ENCODE results near the gene DNM2.
"Not testable (repeated sequence)": the region's sequence is repeated elsewhere in the genome, so short reads cannot be mapped to it uniquely, and the experiment has no call there.

Gene DNM2

DNA sequence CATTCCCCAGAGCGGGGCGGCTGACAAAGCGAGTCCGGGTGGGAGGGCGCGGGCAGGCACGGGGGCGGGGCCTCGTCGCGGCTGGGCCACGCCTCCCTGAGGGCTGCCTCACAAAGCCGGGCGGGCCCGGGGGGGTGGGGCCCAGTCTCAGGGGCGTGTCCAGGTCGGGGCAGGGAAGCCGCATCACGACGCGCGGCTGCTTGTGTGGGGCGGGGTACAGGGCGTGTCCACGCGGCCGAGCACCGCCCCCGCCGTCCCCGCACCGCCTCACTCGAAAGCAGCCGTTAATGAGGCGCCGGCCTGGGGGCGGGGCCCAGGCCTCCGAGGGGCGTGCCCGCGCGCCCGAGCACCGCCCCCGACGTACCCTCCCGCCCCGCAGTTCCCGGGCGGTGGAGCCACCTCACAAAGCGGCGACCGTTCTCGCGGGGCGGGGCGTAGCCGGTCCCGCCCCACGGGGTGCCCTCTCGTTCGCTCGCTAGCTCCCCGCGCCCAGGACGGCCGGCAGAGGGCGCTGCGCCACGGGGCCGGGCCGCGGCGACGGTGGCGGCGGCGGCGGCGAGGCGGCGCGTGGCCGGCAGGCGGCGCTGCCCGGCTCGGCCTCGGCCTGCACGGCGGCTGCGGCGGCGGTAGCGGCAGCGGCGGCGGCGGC, 153.2 kb downstream of the DNM2 start, which contains the start of gene CARM1:
CARM1 (plus strand) TSS at position 599 of the 649 bp plus-strand sequence. CDS start 150 bp downstream, outside the sequence.
- DNase-seq, result peak; percentile 99

DNA sequence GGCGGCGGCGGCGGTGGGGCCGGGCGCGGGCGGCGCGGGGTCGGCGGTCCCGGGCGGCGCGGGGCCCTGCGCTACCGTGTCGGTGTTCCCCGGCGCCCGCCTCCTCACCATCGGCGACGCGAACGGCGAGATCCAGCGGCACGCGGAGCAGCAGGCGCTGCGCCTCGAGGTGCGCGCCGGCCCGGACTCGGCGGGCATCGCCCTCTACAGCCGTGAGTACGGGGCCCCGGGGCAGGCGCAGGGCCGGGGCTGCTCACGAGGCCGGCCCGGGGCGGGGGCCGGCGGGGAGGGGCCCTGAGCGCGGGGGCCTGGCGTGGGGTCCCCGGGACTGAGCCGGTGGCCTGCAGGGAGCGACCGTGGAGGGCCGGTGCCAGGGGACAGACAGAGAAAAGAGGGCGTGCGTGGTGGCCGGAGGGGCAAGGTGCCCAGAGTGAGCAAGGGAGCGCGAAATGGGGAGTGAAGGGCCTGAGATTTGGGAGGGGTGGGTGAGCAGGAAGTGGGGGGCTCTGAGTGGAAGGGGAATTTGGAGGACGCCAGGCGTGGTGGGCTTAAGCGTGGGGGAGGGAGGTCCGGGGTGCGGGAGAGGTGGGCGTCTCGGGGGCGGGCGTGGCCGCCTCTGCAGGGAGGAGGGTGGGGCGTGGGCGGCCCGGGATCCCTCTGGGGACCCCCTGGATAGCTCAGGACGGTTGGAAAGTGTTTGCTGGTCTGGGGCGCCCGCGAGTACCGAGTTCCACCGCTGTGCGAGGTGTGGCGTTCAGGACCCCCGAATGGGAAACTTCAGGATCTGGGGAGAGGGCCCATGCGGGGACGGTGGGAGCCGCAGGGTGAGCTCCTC, 154.0 kb downstream of the DNM2 start:
- no peak for DNase-seq

DNA sequence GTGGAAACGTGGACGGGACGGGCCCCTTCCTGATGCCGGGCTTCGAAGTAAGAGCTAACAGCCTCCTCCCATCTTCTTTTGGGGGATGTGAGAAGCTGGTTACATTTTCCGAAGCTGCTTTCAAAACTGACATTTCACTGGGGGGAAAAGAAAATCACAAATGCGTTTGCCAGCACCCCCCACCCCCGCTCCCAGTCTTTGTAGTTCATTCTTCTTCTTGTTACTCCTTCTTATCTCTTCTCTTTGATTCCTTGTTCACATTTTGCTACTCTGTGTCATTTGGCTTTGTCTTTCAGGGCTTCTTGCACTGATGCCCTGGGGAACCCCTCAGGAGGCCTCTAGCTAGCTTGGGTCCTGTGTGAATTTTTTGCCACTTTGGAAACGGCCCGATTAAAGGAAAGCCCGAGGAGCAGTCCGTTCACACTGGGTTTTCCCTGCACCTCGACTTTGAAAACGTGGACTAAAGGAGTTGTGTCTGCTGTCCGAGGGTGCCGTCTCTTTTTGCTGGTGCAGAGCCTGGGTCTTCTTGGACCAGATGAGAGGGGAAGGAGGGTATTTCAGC, 154.7 kb downstream of the DNM2 start:
- DNase-seq, result no peak

DNA sequence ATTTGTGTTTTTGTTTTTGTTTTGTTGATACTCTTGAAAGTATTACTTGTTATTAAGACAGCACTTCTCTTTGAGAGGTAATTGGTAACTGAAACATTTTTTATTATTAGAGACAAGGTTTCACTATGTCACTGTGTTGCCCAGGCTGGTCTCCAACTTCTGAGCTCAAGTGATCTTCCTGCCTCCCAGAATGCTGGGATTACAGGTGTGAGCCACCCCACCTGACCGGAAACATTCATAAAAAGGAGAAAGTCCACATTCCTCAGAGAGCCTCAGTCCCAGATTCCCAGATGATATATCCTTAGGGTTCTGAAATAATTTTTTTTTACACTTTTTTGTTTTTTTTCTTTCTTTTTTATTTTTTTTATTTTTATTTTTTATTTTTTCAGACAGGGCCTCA, 156.1 kb downstream of the DNM2 start:
- DNase-seq, result no peak

DNA sequence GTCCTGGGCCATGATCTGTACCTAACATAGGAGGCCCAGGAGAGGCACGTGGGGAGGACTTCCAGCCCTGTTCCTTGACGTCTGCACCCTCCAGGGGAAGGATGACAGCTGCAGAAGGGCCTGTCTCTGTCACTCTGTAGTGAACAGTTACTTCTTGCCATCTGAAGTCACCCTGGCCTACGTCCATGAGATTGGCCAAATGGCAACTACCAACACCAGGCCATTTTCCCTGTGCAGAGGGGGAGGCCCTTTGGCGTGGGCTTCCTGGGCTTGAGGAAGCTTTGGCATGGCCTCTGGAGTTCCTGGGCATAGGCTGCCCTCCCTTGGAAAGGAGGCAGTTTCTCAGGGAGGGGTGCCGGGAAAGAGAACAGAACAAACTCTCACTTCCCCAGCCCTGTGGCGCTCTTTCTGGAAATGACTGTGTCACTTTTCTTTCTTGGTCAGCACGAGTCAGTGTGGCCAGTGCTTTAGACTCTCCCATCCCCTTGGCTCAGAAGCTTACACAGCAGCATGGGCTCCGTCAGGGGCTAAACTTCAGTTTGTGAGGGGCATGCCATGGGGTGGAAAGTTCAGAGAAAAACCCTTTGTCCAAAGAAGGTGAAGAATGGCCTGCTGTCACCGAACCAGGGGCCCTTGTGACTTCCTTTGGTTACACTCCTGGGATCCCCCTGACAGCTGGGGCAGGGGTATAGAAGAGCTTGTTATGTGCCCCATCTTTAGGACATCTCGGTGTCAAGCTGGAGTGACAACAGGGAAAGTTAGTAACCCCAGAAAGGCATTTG, 158.8 kb downstream of the DNM2 start:
- no peak for DNase-seq

DNA sequence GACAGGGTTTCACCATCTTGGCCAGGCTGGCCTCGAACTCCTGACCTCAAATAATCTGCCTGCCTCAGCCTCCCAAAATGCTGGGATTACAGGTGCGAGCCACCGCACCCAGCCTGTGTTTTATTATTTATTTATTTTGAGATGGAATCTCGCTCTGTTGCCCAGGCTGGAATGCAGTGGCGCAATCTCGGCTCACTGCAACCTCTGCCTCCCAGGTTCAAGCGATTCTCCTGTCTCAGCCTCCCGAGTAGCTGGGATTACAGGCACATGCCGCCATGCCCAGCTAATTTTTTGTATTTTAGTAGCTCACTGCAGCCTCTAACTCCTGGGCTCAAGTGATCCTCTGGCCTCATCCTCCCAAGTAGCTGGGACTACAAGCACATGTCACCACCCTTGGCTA, 159.7 kb downstream of the DNM2 start:
- DNase-seq, result not testable (repeated sequence)

DNA sequence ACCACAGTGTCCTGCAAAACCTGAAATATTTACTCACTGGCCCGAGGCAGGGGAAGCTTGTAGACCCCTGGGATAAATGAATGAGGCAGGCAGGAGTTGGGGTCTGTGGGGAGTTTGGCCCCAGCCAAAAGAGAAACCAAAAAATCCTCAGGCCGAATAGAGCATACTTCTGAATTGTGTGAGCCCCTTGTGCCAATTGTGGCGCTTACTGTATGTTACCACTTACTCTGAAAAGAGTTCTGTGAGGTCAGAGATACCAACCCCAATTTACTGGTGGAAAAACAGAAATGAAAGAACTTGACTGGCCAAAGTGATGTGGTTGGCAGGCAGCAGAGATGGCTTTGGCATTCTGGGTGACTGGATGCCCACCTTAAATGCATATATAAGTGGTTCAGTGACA, 160.4 kb downstream of the DNM2 start:
- no peak for DNase-seq

Measured in T-helper 9 cell (primary cell).